GM12878 (cell line): ENCODE data around the gene CMTM5. TPM values are rescaled to one million over a fixed set of nuclear protein-coding genes. Genes with fewer than 3 reads are reported as not detected.

Experiments used
- ATAC-seq: fragments of 200-7000 bp; cut with Tn5 transposase; 3 replicates; pipeline ENCODE4 v1.9.1; 2020; ENCODE audit warnings: mild to moderate bottlenecking, moderate library complexity
- BruUV-seq: library from RNA; stranded (reverse); fragments of 400-500 nt; replicated peaks from 2 replicates; lab custom pipeline; 2021; lab: Mats Ljungman, UMichigan
- CTCF ChIA-PET: fragments of 300-600 bp; sonication (Branson Sonifier 250); formaldehyde crosslinking; extraction: SDS; loops from one replicate; lab custom pipeline; 2021; ENCODE audit warnings: inconsistent platforms; lab: Yijun Ruan, JAX
- POLR2A ChIA-PET: fragments of 350-600 bp; formaldehyde crosslinking; extraction: SDS; loops from one replicate; lab custom pipeline; 2021; ENCODE audit warnings: inconsistent platforms; lab: Charles Lee
- RAD21 ChIA-PET: fragments of 300-600 bp; sonication (Branson Sonifier 250); formaldehyde crosslinking; loops from one replicate; lab custom pipeline; 2023; ENCODE audit warnings: antibody characterized with exemption; ENCODE audit not compliant: unreplicated experiment; lab: Charles Lee
- SMC1A ChIA-PET: fragments of 300-600 bp; sonication (Branson Sonifier 250); formaldehyde crosslinking; loops from one replicate; lab custom pipeline; 2023; ENCODE audit not compliant: unreplicated experiment, uncharacterized antibody; lab: Charles Lee
- DNase-seq: peaks from one replicate; pipeline ENCODE4 v3.0.0-alpha.2; 2011; ENCODE audit warnings: low read depth, low spot score
- FAIRE-seq: peaks from 3 replicates; lab custom pipeline; 2011; peaks lifted over from hg19 to GRCh38; lab: Jason Lieb, UNC
- H2AFZ ChIP-seq: 2 replicates; pipeline ENCODE4 v1.6.0; 2011; ENCODE audit warnings: low read depth, low read length, control low read depth; ENCODE audit not compliant: control insufficient read depth
- H3K27ac ChIP-seq: 2 replicates; pipeline ENCODE4 v1.5.1; 2011; ENCODE audit warnings: control low read depth; ENCODE audit not compliant: control insufficient read depth, insufficient read depth
- H3K27me3 ChIP-seq, 2 experiments: replicated peaks in 1 of 2; 2 replicates each; pipeline versions ENCODE4 v1.6.0 to v1.6.1; 2011; ENCODE audit warnings: low read length in 1 of 2; ENCODE audit not compliant: control insufficient read depth in 2 of 2, insufficient read depth in 2 of 2
- H3K36me3 ChIP-seq, 2 experiments: 2 replicates each; pipeline ENCODE4 v1.5.1; 2011; ENCODE audit warnings: low read length in 1 of 2; ENCODE audit not compliant: control insufficient read depth in 2 of 2, insufficient read depth in 2 of 2
- H3K4me1 ChIP-seq: 2 replicates; pipeline ENCODE4 v1.6.1; 2011; ENCODE audit warnings: mild to moderate bottlenecking, low read length, moderate library complexity, mixed read lengths; ENCODE audit not compliant: control insufficient read depth, insufficient read depth
- H3K4me2 ChIP-seq: 2 replicates; pipeline ENCODE4 v1.6.0; 2011; ENCODE audit warnings: control low read depth; ENCODE audit not compliant: control insufficient read depth, insufficient read depth
- H3K4me3 ChIP-seq: fragments of 200-600 bp; sonication (generic); 2 replicates; pipeline ENCODE4 v1.5.1; 2016
- H3K79me2 ChIP-seq: 2 replicates; pipeline ENCODE4 v1.6.0; 2011; ENCODE audit warnings: low read length; ENCODE audit not compliant: control insufficient read depth, insufficient read depth
- H3K9ac ChIP-seq: 2 replicates; pipeline ENCODE4 v1.8.0; 2011; ENCODE audit warnings: low read length, control low read depth, mixed read lengths; ENCODE audit not compliant: control insufficient read depth, insufficient read depth
- H3K9me3 ChIP-seq: replicated peaks from 3 replicates; pipeline ENCODE4 v1.5.1; 2011; ENCODE audit warnings: mild to moderate bottlenecking, low read length; ENCODE audit not compliant: control insufficient read depth, insufficient read depth
- H4K20me1 ChIP-seq: 2 replicates; pipeline ENCODE4 v1.6.0; 2011; ENCODE audit not compliant: control insufficient read depth, insufficient read depth
- ASH2L ChIP-seq: fragments of 300-600, 200-600 bp; sonication (generic); IDR thresholded peaks from 2 replicates; pipeline ENCODE4 v1.6.1; 2017; ENCODE audit warnings: low read depth, mild to moderate bottlenecking, borderline replicate concordance
- ATF3 ChIP-seq: IDR thresholded peaks from 2 replicates; pipeline ENCODE4 v1.6.1; 2011; ENCODE audit warnings: low read depth, mild to moderate bottlenecking, low read length, moderate library complexity, borderline replicate concordance; ENCODE audit errors: extremely low read depth
- BACH1 ChIP-seq: fragments of 450-650 bp; IDR thresholded peaks from 2 replicates; pipeline ENCODE4 v1.6.1; 2017; ENCODE audit warnings: mild to moderate bottlenecking, borderline replicate concordance
- CHD4 ChIP-seq: fragments of 200-600 bp; sonication (generic); IDR thresholded peaks from 2 replicates; pipeline ENCODE4 v1.6.1; 2016; ENCODE audit warnings: mild to moderate bottlenecking
- CREB1 ChIP-seq: IDR thresholded peaks from 2 replicates; pipeline ENCODE4 v1.6.1; 2012; ENCODE audit warnings: low read depth, mild to moderate bottlenecking, inconsistent platforms
- KAT2A ChIP-seq: conservative IDR thresholded peaks from 2 replicates; pipeline ENCODE4 v1.6.1; 2011; ENCODE audit warnings: low read depth, low read length; ENCODE audit not compliant: control insufficient read depth
- NR2C2 ChIP-seq: IDR thresholded peaks from 2 replicates; pipeline ENCODE4 v1.6.1; 2011; ENCODE audit warnings: borderline replicate concordance, low read depth; ENCODE audit not compliant: control insufficient read depth, insufficient read length
- PKNOX1 ChIP-seq: fragments of 450-650 bp; IDR thresholded peaks from 2 replicates; pipeline ENCODE4 v1.6.1; 2016; ENCODE audit warnings: mild to moderate bottlenecking
- POLR2AphosphoS5 ChIP-seq: IDR thresholded peaks from 2 replicates; pipeline ENCODE4 v1.6.1; 2011; ENCODE audit warnings: mild to moderate bottlenecking, low read length, inconsistent platforms
- RCOR1 ChIP-seq: conservative IDR thresholded peaks from 2 replicates; pipeline ENCODE4 v1.6.1; 2012; ENCODE audit warnings: low read depth, low read length, improper control_type of control experiment
- SIX5 ChIP-seq: IDR thresholded peaks from 2 replicates; pipeline ENCODE4 v1.6.1; 2011; ENCODE audit warnings: mild to moderate bottlenecking, low read depth, low read length, moderate library complexity; ENCODE audit not compliant: severe bottlenecking
- SMC3 ChIP-seq: IDR thresholded peaks from 2 replicates; pipeline ENCODE4 v1.6.1; 2011; ENCODE audit warnings: low read length, improper control_type of control experiment, borderline replicate concordance
- STAT1 ChIP-seq: fragments of 450-650 bp; conservative IDR thresholded peaks from 2 replicates; pipeline ENCODE4 v1.6.1; 2014; ENCODE audit warnings: antibody characterized with exemption, mild to moderate bottlenecking
- ZNF274 ChIP-seq: IDR thresholded peaks from one replicate; pipeline ENCODE4 v1.8.0; 2011; ENCODE audit not compliant: insufficient read length, insufficient read depth
- ZNF592 ChIP-seq: fragments of 450-650 bp; IDR thresholded peaks from 2 replicates; pipeline ENCODE4 v1.6.1; 2017; ENCODE audit warnings: mild to moderate bottlenecking, moderate library complexity
- WGBS: methylation state at CpG from one replicate; pipeline ENCODE4 v1.1.6; 2016; ENCODE audit warnings: low lambda C conversion rate; ENCODE audit not compliant: insufficient replicate concordance, insufficient coverage; ENCODE audit errors: missing lambda C conversion rate; 5-methylcytosine and 5-hydroxymethylcytosine counted together
- in situ Hi-C: fragments of 300-500 bp; cut with MboI; formaldehyde crosslinking; loops from 9 replicates; pipeline ENCODE4 v1.14.3; 2018; ENCODE audit warnings: mixed read lengths
- intact Hi-C: fragments of 100-400 bp; cut with micrococcal nuclease; formaldehyde crosslinking; loops from one replicate; pipeline ENCODE4 v1.14.2; 2022; ENCODE audit not compliant: unreplicated experiment
- polyA plus RNA-seq, 11 experiments: library from polyadenylated mRNA; depleted of rRNA in 4 of 11; unstranded in 6 of 11; stranded (reverse) in 5 of 11; fragments of >200 nt; fragmentation: Nextera tagmentation in 4 of 11; fragmentation: Illumina TruSeq in 1 of 11; extraction: Ambion mirVana in 4 of 11; extraction: Trizol in 1 of 11; gene quantifications; 1 replicate in 1 of 11; 2 replicates in 10 of 11; pipeline versions ENCODE4 v1.2.1 to v1.2.3, GENCODE V29; 2011 to 2016; ENCODE audit warnings: inconsistent platforms in 2 of 11, missing spikeins in 2 of 11, low read depth in 1 of 11
- total RNA-seq, 4 experiments: library from RNA; depleted of rRNA in 3 of 4; stranded (reverse); fragments of >200 nt in 3 of 4; fragmentation: Illumina TruSeq in 1 of 4; extraction: Trizol in 1 of 4; gene quantifications; 2 replicates each; pipeline versions ENCODE4 v1.2.1 to v1.2.3, GENCODE V29; 2013 to 2021
- TF ChIP-seq, protein P1 (sequence below): IDR thresholded peaks from 2 replicates; pipeline ENCODE4 v1.6.1; 2011; ENCODE audit warnings: low read depth, low read length, improper control_type of control experiment, borderline replicate concordance

The CMTM5 gene
- total and polyA plus RNA-seq, 10 of the 15 experiments (the other 5 are each of a cell fraction or from before 2014, with no cell fraction given) = not detected

GRCh38 chr14:23327947-23328744 is 48.7 kb upstream of the CMTM5 start:
- BruUV-seq = no TSS peak
- intact Hi-C loops = loop anchor here (1.0 to 2.0 kb wide), 2 partner anchors 52 to 63 kb away; no protein-coding TSS in a partner anchor
- in situ Hi-C loops = no loop called here
- Histone ChIP-seq H3K27ac (no peak overlapping the region), H3K9me3 (no peaks in the 10 kb centered on the region), H3K4me2 (no peak overlapping the region), H4K20me1 (no peaks in the 10 kb centered on the region), H3K4me1 (peaks cover 1% of the 10 kb centered on the region; the same call in 1 of the 2 replicates), H2AFZ (no peak overlapping the region), H3K27me3 (no peaks in the 10 kb centered on the region), H3K4me3 (no peak overlapping the region), H3K36me3 (peaks cover 10 to 12% of the 10 kb centered on the region in 2 experiments), H3K9ac (no peak overlapping the region), H3K79me2 (peaks cover 5% of the 10 kb centered on the region)
- peak; percentile 90 for ATAC-seq
- SMC1A ChIA-PET = interaction anchor here (0.6 to 2.1 kb wide), 4 partner anchors 19 to 321 kb away, joined by 3 to 4 read pairs (median 4); no protein-coding TSS in a partner anchor
- CTCF ChIA-PET = interaction anchor here (0.7 to 3.1 kb wide), 10 partner anchors 29 to 235 kb away, joined by 3 to 34 read pairs (median 7); partner anchors contain the start of gene NGDN
- RAD21 ChIA-PET = interaction anchor here (1.1 to 2.1 kb wide), 3 partner anchors 18 to 60 kb away, joined by 3 to 10 read pairs (median 5); no protein-coding TSS in a partner anchor
- WGBS = 42% methylated on average over 4 of the region's 4 CpGs
- FAIRE-seq = peak; percentile 93
- POLR2A ChIA-PET = no interaction called here
- DNase-seq = no peak
- TF ChIP-seq BACH1 (0 out of 2 replicates have a peak, but pooled peaks have one; percentile 5), POLR2AphosphoS5 (no peak), SIX5 (no peak), CHD4 (no peak), NR2C2 (no peak), ATF3 (no peak), PKNOX1 (no peak), SMC3 (peak; percentile 61; the same call in 1 of the 2 replicates), CREB1 (no peak), ASH2L (no peak), RCOR1 (no peak), KAT2A (no peak), ZNF274 (no peak), ZNF592 (no peak), STAT1 (no peak)
- TF ChIP-seq, protein P1, sequence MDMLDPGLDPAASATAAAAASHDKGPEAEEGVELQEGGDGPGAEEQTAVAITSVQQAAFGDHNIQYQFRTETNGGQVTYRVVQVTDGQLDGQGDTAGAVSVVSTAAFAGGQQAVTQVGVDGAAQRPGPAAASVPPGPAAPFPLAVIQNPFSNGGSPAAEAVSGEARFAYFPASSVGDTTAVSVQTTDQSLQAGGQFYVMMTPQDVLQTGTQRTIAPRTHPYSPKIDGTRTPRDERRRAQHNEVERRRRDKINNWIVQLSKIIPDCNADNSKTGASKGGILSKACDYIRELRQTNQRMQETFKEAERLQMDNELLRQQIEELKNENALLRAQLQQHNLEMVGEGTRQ = no peak
